ENCODE measurements around the gene KRTAP5-2. TPM values are rescaled to one million over a fixed set of nuclear protein-coding genes. Genes with fewer than 3 reads are reported as not detected.

Gene KRTAP5-2
- total RNA-seq, 1 donor from 2014 or later, result not detected

DNA sequence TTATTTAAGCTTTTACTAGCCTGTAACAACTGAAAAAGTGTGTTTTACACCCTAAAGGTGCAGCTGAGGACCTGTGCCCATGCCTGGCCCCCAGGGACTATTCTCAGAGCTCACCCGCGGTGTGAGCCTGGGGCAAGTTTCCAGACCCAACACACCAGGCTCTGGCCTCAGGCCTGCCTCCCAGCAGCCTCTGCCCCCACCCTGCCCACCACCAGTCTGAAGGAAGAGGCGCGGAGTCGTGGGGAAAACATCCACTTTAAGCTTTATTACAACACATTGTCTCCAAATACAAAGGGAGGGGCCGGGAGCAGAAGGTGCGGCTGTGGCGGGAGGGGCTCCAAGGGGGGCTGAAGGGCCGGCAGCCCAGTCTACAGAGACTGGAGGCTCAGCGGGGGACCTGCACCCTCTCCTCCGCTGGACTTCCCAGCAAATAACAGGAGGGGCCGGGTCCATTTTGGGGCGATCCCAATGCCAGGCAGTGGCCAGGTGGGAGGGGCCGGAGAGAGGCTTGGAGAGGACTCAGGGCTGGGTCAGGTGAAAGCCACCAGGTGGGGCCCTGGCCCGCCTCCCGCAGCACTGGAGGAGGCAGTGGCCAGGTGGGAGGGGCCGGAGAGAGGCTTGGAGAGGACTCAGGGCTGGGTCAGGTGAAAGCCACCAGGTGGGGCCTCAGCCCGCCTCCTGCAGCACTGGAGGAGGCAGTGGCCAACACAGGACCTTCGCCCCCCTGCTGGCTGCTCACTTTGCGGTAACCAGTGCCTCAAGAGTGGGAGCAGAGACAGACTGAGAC, 44.1 kb downstream of the KRTAP5-2 start:
- H3K4me3 Mint-ChIP-seq (ENCODE audit: low read depth), result no peak overlapping the region
- peaks cover 2% of the 10 kb centered on the region for H3K36me3 Mint-ChIP-seq (ENCODE audit: insufficient read depth)
- peaks cover 4% of the 10 kb centered on the region for H3K4me1 Mint-ChIP-seq (ENCODE audit: low read depth)
- H3K27ac Mint-ChIP-seq, result no peak overlapping the region
- no peak for DNase-seq (ENCODE audit: low spot score, unreplicated experiment)
- TF ChIP-seq CTCF (IDR thresholded peaks at IDR 0.05; ENCODE audit: unreplicated experiment), result no peak
- peaks cover 33% of the 10 kb centered on the region for H3K27me3 Mint-ChIP-seq
- H3K9me3 Mint-ChIP-seq (ENCODE audit: low read depth), result no peaks in the 10 kb centered on the region

DNA sequence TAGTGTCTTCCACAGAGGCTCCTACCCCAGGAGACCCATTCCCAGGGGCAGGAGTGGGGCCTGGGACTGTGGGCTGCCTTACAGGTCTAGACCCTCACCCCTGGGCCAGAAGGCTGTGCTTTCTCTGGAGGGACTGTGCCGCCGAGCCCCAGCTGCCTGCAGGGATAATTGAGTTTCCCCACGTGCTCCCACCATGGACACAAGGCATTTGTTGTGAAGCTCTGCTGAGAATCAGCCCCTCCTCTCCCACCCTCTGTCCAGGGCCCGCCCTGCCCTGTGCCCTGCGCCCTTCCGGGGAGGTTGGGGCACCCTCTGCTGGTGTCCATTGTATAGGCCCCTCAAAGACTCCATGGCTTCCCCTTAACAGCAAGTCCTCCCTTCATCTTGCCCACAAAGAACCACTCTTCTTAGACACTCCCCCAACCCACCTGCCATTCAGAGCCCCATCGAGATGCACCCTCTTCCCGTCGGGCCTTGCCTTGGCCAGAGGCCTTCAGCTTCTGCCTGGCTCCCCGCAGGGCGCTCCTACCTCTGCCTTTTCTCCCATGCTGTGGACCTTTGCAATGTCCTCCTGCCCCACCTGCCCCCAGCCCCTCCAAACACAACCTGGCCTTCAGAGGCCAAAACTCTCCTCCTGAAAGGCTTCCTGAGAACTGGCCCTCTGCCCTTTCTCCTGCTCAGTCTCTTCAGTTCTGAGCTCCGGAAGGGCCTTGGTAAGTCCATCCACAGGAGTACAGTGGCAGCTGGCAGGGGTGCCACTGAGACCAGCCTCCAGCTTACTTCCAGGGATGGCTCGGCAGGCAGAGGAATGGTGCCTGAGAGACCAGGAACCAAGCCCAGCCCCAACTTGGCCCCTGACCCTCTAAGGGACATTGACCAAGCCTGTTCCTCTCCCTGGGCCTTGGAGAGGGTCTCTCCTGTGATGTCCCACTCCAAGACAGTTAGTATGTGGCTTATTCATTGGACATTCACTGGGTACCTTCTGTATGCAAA, 48.5 kb downstream of the KRTAP5-2 start:
- Mint-ChIP-seq H3K36me3 (ENCODE audit: insufficient read depth) (no peaks in the 10 kb centered on the region), H3K4me1 (ENCODE audit: low read depth) (peaks cover 2% of the 10 kb centered on the region), H3K4me3 (ENCODE audit: low read depth) (no peak overlapping the region), H3K27me3 (peaks cover 52% of the 10 kb centered on the region), H3K9me3 (ENCODE audit: low read depth) (no peaks in the 10 kb centered on the region), H3K27ac (no peak overlapping the region)
- no peak for DNase-seq (ENCODE audit: low spot score, unreplicated experiment)
- TF ChIP-seq CTCF (IDR thresholded peaks at IDR 0.05; ENCODE audit: unreplicated experiment), result no peak

DNA sequence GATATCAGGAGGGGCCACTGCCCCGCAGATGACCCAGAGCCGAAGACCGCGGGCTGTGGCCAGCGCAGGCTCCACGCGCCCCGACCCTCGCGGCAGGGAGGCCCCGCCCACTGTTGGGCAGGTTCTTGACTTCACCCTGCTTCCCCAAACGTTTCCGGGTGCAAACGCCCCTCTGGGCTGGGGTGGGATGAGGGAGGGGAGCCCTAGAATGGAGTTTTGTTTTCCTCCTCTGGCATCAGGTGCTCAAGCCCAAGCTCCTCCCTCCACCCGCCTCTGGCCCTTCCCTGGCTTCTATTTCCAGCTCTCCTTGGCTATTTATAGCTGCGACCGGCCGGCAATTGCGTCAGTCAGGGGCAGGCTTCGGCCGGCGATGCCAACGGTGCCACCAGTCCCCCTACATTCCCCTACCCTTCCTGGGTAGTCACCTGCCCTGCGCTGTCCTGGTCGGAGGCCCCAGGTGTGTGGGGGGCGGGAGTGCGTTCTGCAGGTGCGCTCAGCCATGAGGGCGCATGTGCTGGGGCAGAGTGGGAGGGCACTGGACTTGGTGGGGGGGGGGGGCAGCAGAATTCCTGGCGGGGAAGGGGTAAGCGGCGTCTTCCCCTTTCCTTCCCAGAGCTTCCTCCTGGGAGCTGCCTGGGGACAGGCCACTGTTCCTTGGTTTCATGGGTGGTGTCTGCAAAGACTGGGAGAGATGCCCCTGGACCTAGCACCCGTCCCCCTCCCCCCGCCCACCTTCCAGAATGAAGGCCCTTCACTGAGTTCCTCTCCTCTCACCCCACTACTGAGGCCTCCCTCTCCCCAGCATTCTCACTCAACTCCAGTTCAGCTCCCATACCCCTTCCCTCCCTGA, 49.6 kb downstream of the KRTAP5-2 start:
- Mint-ChIP-seq H3K27ac (no peak overlapping the region), H3K4me3 (ENCODE audit: low read depth) (peak overlapping the region; percentile 50), H3K4me1 (ENCODE audit: low read depth) (no peaks in the 10 kb centered on the region), H3K9me3 (ENCODE audit: low read depth) (no peaks in the 10 kb centered on the region), H3K36me3 (ENCODE audit: insufficient read depth) (no peaks in the 10 kb centered on the region), H3K27me3 (peaks cover 52% of the 10 kb centered on the region)
- no peak for TF ChIP-seq CTCF (IDR thresholded peaks at IDR 0.05; ENCODE audit: unreplicated experiment)
- DNase-seq (ENCODE audit: low spot score, unreplicated experiment), result no peak

DNA sequence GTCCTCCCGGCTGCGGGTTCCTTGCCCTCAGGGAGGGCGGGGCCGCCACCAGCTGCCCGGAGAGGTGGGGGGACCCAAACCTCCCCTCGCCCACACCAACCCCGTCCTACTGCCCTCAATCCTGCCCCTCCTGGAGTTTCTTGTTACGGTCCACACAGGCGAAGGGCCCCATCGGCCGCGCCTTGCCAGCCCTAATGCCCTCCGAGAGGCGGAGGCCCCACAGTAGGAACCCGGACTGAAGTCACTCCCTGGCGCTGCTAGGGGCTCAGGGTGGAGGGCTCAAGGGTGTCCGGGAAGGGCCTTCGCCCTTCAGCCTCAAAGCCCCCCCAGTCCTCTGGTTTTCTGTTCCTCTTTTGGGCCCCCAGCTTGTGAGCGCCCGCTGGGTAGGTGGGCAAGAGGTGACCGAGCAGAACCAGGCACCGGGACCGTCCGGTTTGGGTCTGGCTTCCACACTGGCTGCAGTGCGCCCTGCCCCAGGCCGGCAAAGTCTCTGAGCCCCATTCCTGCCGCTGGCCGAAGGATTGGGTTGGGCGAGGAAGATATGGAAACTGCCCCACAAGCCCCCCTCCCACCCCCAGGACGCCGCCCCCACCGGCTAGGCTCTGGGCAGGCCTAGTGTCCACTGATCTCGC, 50.5 kb downstream of the KRTAP5-2 start:
- Mint-ChIP-seq H3K9me3 (ENCODE audit: low read depth) (no peaks in the 10 kb centered on the region), H3K4me3 (ENCODE audit: low read depth) (peak overlapping the region; percentile 54), H3K36me3 (ENCODE audit: insufficient read depth) (no peaks in the 10 kb centered on the region), H3K27me3 (peaks cover 45% of the 10 kb centered on the region), H3K27ac (no peak overlapping the region), H3K4me1 (ENCODE audit: low read depth) (no peaks in the 10 kb centered on the region)
- no peak for TF ChIP-seq CTCF (IDR thresholded peaks at IDR 0.05; ENCODE audit: unreplicated experiment)
- no peak for DNase-seq (ENCODE audit: low spot score, unreplicated experiment)

Other genes starting within 250 kb of the KRTAP5-2 start
- gene BRSK2, start 208.4 kb downstream of the KRTAP5-2 start, total RNA-seq, result 49.2 and 53.2 TPM in 2 replicates
- gene MOB2, start 111.5 kb downstream of the KRTAP5-2 start, total RNA-seq, result 30.4 and 33.3 TPM in 2 replicates
- 15.2 and 15.9 TPM in 2 replicates for gene DUSP8, start 26.0 kb downstream of the KRTAP5-2 start, total RNA-seq
- not detected in 2 replicates for gene KRTAP5-1, start 13.0 kb downstream of the KRTAP5-2 start, total RNA-seq
- gene KRTAP5-3, start 10.2 kb upstream of the KRTAP5-2 start, total RNA-seq, result not detected in 2 replicates
- not detected in 2 replicates for gene KRTAP5-4, start 23.8 kb upstream of the KRTAP5-2 start, total RNA-seq
- not detected in 2 replicates for gene KRTAP5-5, start 31.5 kb upstream of the KRTAP5-2 start, total RNA-seq
- not detected in 2 replicates for gene KRTAP5-6, start 98.9 kb upstream of the KRTAP5-2 start, total RNA-seq
- 1.2 TPM in 2 replicates for gene IFITM10, start 152.3 kb upstream of the KRTAP5-2 start, total RNA-seq
- gene CTSD, start 165.6 kb upstream of the KRTAP5-2 start, total RNA-seq, result 158 and 163 TPM in 2 replicates
- 0.69 and 1.5 TPM in 2 replicates for gene SYT8, start 236.7 kb upstream of the KRTAP5-2 start, total RNA-seq
- 0.55 and 0.69 TPM in 2 replicates for gene TNNI2, start 240.7 kb upstream of the KRTAP5-2 start, total RNA-seq

All from progenitor cell of endocrine pancreas (in vitro differentiated cells).